Parathyroid adenoma (tissue), 2 donors: ENCODE results near the gene RPS6KB2.
A peak's percentile ranks its signal among the peaks of the same experiment; 100 is the strongest.

ENCODE experiments used
- H2AFZ ChIP-seq: fragments of 300-600 bp; sonication (generic); one replicate; pipeline ENCODE4 v1.7.0; 2017; ENCODE audit warnings: antibody characterized with exemption, mild to moderate bottlenecking
- H3K27ac ChIP-seq: fragments of 300-600 bp; sonication (generic); one replicate; pipeline ENCODE4 v1.7.0; 2017
- H3K27me3 ChIP-seq: fragments of 300-600 bp; sonication (generic); one replicate; pipeline ENCODE4 v1.7.0; 2017; ENCODE audit warnings: low read length; ENCODE audit not compliant: control insufficient read depth, insufficient read depth
- H3K36me3 ChIP-seq: fragments of 300-600 bp; sonication (generic); one replicate; pipeline ENCODE4 v1.7.0; 2017; ENCODE audit warnings: low read length; ENCODE audit not compliant: control insufficient read depth, insufficient read depth
- H3K4me1 ChIP-seq: fragments of 300-600 bp; sonication (generic); one replicate; pipeline ENCODE4 v1.7.0; 2017; ENCODE audit warnings: control low read depth
- H3K4me2 ChIP-seq: fragments of 300-600 bp; sonication (generic); one replicate; pipeline ENCODE4 v1.7.0; 2017; ENCODE audit warnings: low read length
- H3K4me3 ChIP-seq: fragments of 300-600 bp; sonication (generic); one replicate; pipeline ENCODE4 v1.7.0; 2017; ENCODE audit warnings: low read depth, low read length
- H3K79me2 ChIP-seq: fragments of 300-600 bp; sonication (generic); one replicate; pipeline ENCODE4 v1.7.0; 2017; ENCODE audit warnings: control low read depth
- H3K9ac ChIP-seq: fragments of 300-600 bp; sonication (generic); one replicate; pipeline ENCODE4 v1.7.0; 2017; ENCODE audit warnings: mild to moderate bottlenecking
- H3K9me3 ChIP-seq: fragments of 300-600 bp; sonication (generic); one replicate; pipeline ENCODE4 v1.7.0; 2017; ENCODE audit warnings: low read length; ENCODE audit not compliant: control insufficient read depth
- TF ChIP-seq, protein P1 (sequence below): fragments of 300-600 bp; sonication (generic); IDR thresholded peaks from one replicate; pipeline ENCODE4 v1.7.0; 2017; ENCODE audit warnings: antibody characterized with exemption, mild to moderate bottlenecking
- donor health status: primary hyperparathyroidism.

RPS6KB2 gene

DNA sequence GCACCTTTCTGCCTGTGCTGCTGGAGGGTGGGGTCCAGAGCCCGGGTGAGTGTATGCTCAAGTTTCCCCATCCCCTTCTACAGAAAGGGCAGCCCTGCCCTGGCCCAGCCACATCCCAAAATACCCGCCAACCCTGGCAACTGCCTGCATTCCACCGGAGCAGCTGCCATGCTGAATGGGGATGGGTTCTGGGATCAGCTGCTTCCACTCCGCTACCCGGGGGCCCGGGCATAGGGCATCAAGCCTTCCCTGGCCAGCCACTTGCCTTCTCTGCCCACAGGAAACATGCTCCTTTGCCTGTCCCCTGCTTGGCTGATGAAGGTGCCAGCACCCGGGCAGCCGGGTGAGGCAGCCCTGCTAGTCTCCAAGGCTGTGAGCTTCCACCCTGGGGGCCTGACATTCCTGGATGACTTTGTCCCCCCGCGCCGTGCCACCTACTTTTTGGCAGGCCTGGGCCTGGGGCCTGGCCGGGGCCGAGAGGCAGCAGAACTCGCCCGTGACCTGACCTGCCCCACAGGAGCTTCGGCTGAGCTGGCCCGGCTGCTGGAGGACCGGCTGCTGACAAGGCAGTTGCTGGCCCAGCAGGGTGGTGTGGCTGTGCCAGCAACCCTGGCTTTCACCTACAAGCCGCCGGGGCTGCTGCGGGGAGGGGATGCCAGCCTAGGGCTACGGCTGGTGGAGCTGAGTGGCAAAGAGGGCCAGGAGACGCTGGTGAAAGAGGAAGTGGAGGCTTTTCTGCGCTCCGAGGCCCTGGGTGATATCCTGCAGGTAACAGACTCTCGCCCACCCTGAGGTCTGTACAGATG, 9.6 kb upstream of the RPS6KB2 start:
- H3K9ac ChIP-seq = no peak overlapping the region
- H3K4me2 ChIP-seq = peak overlapping the region; percentile 51
- H2AFZ ChIP-seq = no peak overlapping the region
- no peaks in the 10 kb centered on the region for H3K27me3 ChIP-seq
- TF ChIP-seq, protein P1, sequence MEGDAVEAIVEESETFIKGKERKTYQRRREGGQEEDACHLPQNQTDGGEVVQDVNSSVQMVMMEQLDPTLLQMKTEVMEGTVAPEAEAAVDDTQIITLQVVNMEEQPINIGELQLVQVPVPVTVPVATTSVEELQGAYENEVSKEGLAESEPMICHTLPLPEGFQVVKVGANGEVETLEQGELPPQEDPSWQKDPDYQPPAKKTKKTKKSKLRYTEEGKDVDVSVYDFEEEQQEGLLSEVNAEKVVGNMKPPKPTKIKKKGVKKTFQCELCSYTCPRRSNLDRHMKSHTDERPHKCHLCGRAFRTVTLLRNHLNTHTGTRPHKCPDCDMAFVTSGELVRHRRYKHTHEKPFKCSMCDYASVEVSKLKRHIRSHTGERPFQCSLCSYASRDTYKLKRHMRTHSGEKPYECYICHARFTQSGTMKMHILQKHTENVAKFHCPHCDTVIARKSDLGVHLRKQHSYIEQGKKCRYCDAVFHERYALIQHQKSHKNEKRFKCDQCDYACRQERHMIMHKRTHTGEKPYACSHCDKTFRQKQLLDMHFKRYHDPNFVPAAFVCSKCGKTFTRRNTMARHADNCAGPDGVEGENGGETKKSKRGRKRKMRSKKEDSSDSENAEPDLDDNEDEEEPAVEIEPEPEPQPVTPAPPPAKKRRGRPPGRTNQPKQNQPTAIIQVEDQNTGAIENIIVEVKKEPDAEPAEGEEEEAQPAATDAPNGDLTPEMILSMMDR = no peak
- no peaks in the 10 kb centered on the region for H3K79me2 ChIP-seq
- H3K36me3 ChIP-seq = no peaks in the 10 kb centered on the region
- peak overlapping the region; percentile 78 for H3K27ac ChIP-seq
- H3K4me1 ChIP-seq = peaks cover 16% of the 10 kb centered on the region
- no peaks in the 10 kb centered on the region for H3K9me3 ChIP-seq
- no peak overlapping the region for H3K4me3 ChIP-seq

DNA sequence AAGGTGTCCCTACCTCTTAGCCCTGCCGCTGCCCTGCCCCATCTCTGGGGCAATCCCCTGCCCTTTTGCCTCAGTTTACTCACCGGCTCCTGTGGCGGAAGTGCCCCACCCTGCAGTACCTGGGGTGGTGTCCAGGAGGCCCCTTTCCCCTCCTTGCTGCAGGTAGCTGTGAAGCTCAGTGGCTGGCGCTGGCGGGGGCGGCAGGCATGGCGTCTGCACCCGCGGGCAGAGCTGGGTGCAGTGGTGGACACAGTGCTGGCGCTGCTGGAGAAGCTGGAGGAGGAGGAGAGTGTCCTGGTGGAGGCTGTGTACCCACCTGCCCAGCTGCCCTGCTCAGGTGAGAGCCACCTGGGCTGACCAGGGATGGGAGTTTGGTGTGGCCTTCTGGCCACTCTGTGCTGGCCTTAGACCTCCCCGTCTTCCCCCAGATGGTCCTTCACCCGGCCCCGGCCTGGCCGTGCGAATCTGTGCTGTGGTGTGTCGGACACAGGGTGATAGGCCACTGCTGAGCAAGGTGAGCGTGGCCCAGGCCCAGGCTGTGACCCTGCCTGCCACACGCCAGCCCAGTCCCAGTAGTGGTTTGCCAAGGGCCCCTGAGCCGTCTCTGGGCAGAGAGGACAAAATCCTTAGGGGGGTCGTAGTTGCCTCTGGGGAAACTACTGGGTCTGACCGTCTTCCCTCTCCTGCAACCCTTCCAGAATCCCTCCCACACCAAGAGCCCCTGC, 8.8 kb upstream of the RPS6KB2 start:
- H3K4me2 ChIP-seq = peak overlapping the region; percentile 68
- no peak overlapping the region for H3K4me3 ChIP-seq
- no peaks in the 10 kb centered on the region for H3K27me3 ChIP-seq
- no peaks in the 10 kb centered on the region for H3K9me3 ChIP-seq
- H3K4me1 ChIP-seq = peaks cover 16% of the 10 kb centered on the region
- H3K36me3 ChIP-seq = no peaks in the 10 kb centered on the region
- no peak overlapping the region for H2AFZ ChIP-seq
- no peaks in the 10 kb centered on the region for H3K79me2 ChIP-seq
- TF ChIP-seq, protein P1 = no peak
- peak overlapping the region; percentile 78 for H3K27ac ChIP-seq
- H3K9ac ChIP-seq = no peak overlapping the region

DNA sequence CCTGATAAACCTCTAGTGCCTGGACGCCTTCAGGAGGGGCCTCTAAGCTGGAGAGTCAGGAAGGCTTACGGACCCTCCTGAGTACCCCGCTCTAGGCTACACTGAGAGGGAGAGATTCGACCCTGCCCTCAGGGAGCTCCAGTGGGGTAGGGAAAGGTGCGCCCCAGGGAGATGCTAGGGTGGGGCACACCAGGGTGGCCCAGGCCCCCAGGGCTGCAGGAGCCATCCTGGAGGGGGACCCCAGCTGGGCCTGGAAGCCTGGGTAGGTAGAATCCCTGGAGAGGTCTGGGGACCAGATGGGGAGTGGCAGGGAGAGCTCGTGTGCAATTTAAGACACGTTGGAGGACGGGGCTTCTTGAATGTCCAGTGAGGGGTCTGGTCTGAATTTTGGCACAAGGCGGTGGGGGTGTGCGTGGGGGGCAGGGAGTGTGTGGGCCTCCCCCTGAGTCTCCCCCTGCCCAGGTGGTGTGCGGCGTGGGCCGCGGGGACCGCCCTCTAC, 8.1 kb upstream of the RPS6KB2 start:
- Histone ChIP-seq H2AFZ (no peak overlapping the region), H3K4me2 (peak overlapping the region; percentile 68), H3K9me3 (no peaks in the 10 kb centered on the region), H3K27me3 (no peaks in the 10 kb centered on the region), H3K27ac (peak overlapping the region; percentile 64), H3K9ac (no peak overlapping the region), H3K4me3 (peak overlapping the region; percentile 43), H3K79me2 (no peaks in the 10 kb centered on the region), H3K36me3 (no peaks in the 10 kb centered on the region), H3K4me1 (peaks cover 16% of the 10 kb centered on the region)
- TF ChIP-seq, protein P1 = no peak

DNA sequence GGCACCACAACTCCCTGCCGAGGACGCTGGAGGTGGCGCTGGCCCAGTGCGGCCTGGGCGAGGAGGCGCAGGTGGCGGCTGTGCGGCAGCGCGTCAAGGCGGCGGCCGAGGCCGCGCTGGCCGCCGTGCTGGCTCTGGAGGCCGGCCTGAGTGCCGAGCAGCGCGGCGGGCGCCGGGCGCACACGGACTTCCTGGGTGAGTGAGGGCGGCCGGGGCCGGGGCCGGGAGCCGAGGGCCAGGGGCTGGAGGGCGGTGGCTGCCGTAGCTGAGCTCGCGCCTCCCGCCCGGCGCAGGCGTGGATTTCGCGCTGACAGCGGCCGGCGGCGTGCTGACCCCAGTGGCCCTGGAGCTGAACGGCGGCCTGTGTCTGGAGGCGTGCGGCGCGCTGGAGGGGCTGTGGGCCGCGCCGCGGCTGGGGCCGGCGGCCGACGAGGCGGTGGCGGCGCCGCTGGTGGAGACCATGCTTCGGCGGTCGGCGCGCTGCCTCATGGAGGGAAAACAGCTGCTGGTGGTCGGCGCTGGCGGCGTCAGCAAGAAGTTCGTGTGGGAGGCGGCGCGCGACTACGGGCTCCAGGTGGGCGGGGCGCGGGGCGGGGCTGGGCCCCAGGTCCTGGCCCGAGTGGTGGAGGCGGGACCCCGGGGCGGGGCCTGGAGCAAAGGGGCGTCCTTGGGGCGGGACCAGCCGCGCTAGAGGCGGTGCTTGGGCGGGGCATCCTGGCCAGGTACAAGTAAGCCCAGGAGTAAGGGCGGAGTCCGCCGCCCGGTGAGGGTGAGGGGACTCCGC, 7.5 kb upstream of the RPS6KB2 start:
- Histone ChIP-seq H2AFZ (peak overlapping the region; percentile 38), H3K4me2 (peak overlapping the region; percentile 68), H3K27me3 (no peaks in the 10 kb centered on the region), H3K27ac (peak overlapping the region; percentile 64), H3K9ac (no peak overlapping the region), H3K4me1 (peaks cover 16% of the 10 kb centered on the region), H3K4me3 (peak overlapping the region; percentile 43), H3K9me3 (no peaks in the 10 kb centered on the region), H3K36me3 (no peaks in the 10 kb centered on the region), H3K79me2 (no peaks in the 10 kb centered on the region)
- TF ChIP-seq, protein P1 = no peak
